HG02938 (cell line): Measurements from ENCODE around the gene ANO4.
"Not testable (repeated sequence)": the region's sequence is repeated elsewhere in the genome, so short reads cannot be mapped to it uniquely, and the experiment has no call there.

ENCODE experiments used
- ATAC-seq: cut with Tn5 transposase; IDR thresholded peaks from one replicate; pipeline ENCODE4 v1.9.1; 2021; ENCODE audit warnings: mild to moderate bottlenecking, moderate library complexity; ENCODE audit not compliant: unreplicated experiment

The ANO4 gene

GRCh38 chr12:100868487-100868886, 73.9 kb downstream of the ANO4 start:
- no peak for ATAC-seq

- ATAC-seq, result no peak
Measured at GRCh38 chr12:100871195-100871734, 76.7 kb downstream of the ANO4 start.

GRCh38 chr12:100875156-100875555, 80.6 kb downstream of the ANO4 start:
- no peak for ATAC-seq

- ATAC-seq, result no peak
Measured at GRCh38 chr12:100875771-100876170, 81.2 kb downstream of the ANO4 start.

- ATAC-seq, result no peak
Measured at GRCh38 chr12:100877776-100878175, 83.2 kb downstream of the ANO4 start.

GRCh38 chr12:100895192-100895591, 100.6 kb downstream of the ANO4 start:
- no peak for ATAC-seq

GRCh38 chr12:100896192-100896591, 101.6 kb downstream of the ANO4 start:
- ATAC-seq, result no peak

GRCh38 chr12:100897240-100897639, 102.7 kb downstream of the ANO4 start:
- ATAC-seq, result no peak

GRCh38 chr12:100899301-100899700, 104.7 kb downstream of the ANO4 start:
- ATAC-seq, result no peak

GRCh38 chr12:100900808-100901207, 106.2 kb downstream of the ANO4 start:
- ATAC-seq, result no peak

GRCh38 chr12:100901266-100901665, 106.7 kb downstream of the ANO4 start:
- ATAC-seq, result no peak

- ATAC-seq, result no peak
Measured at GRCh38 chr12:100904270-100904669, 109.7 kb downstream of the ANO4 start.

- no peak for ATAC-seq
Measured at GRCh38 chr12:100908501-100908900, 113.9 kb downstream of the ANO4 start.

GRCh38 chr12:100913872-100914592, 119.5 kb downstream of the ANO4 start:
- ATAC-seq, result no peak

GRCh38 chr12:100919116-100919515, 124.5 kb downstream of the ANO4 start:
- no peak for ATAC-seq

GRCh38 chr12:100920493-100920892, 125.9 kb downstream of the ANO4 start:
- no peak for ATAC-seq

- no peak for ATAC-seq
Measured at GRCh38 chr12:100926669-100927248, 132.2 kb downstream of the ANO4 start.

GRCh38 chr12:100927826-100928225, 133.2 kb downstream of the ANO4 start:
- no peak for ATAC-seq

- no peak for ATAC-seq
Measured at GRCh38 chr12:100932571-100932970, 138.0 kb downstream of the ANO4 start.

GRCh38 chr12:100933531-100933930, 139.0 kb downstream of the ANO4 start:
- ATAC-seq, result not testable (repeated sequence)

- no peak for ATAC-seq
Measured at GRCh38 chr12:100935929-100936328, 141.4 kb downstream of the ANO4 start.

GRCh38 chr12:100936661-100937060, 142.1 kb downstream of the ANO4 start:
- no peak for ATAC-seq
